ENCODE results near the gene SLC16A2. TPM values are rescaled to one million over a fixed set of nuclear protein-coding genes. Genes with fewer than 3 reads are reported as not detected.
A peak's percentile ranks its signal among the peaks of the same experiment; 100 is the strongest.
"Not testable (repeated sequence)": the region's sequence is repeated elsewhere in the genome, so short reads cannot be mapped to it uniquely, and the experiment has no call there.

SLC16A2 gene
- total RNA-seq, 1 donor from 2014 or later = 0.60 TPM

DNA sequence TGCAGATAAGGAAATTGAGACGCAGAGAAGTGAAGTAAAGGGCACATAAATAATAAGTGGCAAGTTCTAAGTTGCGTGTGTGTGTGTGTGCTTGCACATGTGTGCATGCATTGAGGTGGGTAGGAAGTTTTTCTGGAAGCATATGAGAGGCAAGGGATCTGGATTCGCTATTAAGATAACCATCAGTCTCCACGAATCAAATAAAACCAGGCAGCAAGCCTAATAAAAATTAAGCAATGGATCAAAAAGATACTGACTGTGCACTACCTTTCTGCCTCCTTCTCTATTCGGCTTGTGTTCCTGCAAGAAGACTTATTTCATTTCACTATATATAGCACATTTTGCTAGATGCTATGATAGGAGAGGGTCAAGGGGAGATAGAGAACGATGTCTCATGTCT, 23.8 kb downstream of the SLC16A2 start:
- no peak for DNase-seq (ENCODE audit: low read depth in 2 of 2)

DNA sequence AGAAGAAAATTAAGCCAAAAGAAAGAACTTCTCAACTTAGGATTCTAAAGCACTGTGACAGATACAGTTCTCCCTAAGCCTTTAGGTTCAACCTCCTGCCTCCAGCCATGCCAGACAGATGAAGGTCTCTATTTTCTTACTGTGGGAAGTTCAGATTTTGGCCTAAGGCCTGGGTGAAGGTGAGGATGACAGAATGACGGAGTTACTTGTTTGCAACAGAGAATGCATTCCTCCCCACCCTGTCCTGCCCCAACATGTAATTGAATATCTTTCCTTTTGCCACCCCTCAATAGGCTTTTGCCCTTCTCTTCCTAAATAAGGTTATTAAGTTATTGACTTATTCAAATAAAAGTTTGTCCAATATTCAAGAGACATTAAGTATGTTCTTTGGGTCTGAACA, 25.6 kb downstream of the SLC16A2 start:
- no peak for DNase-seq (ENCODE audit: low read depth in 2 of 2)

DNA sequence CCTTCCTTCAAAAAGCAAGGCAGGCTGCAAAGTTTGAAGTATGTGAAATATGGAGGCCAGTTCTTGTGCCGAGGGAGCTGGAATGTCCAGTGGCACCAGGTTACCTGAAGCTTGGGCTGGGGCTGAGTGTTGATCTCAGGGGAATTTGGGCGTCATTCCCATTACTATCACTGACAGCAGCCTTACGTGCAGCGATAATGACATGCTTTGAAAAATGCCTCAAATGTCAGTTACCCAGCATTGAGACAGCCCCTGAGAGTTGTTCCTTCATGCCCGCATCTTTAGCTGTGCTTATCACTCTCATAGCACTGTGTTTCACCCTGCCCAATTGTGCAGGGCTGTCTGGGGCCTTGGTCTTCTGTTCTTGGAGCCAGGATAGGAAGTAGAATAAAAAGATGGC, 27.4 kb downstream of the SLC16A2 start:
- no peak for DNase-seq (ENCODE audit: low read depth in 2 of 2)

DNA sequence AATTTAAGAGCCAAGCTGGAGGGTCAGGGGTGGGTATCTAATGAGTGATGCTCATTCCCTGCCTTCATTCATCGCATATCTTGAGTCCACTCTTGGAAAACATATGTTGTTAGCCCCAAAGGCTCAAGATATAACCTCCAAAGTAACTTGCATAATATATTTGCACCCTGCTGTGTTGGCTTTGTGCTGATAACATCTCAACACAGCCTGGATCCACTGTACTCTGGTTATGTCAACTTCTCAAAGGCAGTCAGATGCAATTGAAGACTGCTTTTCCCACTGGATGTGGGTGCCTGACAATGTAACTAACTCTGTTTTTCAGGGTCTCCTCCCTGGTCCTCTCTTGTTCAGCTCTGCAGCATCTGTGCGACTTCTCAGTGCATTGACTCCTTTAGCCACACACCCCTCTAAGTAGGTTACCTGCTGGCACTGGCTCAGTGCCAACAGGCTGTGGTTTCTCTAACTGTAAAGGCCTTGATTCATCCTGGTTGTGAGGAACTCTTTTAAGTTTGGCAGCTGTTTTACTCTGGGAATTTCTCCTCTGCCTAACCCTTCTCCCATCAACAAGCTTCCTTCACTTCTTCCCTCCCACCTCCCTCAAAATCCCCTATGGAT, 28.1 kb downstream of the SLC16A2 start:
- DNase-seq (ENCODE audit: low read depth in 2 of 2) = no peak

DNA sequence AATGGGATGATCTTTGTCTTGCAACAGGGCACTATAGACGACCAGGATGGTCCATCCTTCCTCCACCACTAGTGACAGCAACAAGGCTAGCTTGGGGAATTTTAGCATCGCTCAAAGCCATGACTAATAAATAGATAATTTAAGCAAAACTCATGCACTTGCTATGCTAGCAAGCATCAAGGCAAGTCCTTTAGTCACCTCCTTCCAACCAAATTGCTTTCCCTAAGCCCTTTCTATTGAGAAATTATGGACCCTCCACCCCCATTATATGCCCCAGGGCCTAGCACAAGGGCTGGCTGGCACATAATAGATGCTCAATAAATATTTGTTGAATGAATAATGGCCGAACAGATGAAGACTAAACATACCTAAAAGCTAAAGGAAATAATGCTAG, 28.6 kb downstream of the SLC16A2 start:
- DNase-seq (ENCODE audit: low read depth in 2 of 2) = no peak

DNA sequence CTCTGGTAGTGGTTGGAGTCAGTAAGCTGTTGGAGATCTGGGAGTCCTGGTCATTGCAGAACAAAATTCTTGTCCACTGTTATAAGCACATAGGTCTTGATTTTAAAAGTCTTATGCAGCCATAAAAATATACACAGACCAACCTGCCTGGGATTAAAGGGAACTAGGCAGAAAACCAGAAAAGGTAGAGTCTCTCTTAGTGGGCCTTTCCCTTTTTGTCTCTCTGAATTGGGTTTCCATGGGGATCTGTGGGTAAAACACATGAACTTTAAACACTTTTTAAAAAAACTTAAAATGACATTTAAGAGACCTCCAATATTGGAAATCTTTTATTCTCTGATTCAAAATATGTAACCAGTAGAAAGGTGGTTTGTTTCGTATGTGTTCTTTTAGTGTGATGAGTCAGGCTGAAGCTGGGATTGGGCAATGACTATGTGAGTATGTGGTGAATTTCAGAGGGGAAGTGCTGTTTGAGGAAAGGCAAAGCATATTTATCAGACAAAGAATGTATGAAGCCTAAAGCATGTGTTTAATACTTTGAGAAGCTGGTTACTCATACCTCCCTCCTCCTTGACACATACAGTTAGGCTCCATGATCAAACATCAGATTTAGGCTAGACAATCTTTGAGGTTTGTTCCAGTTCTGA, 29.6 kb downstream of the SLC16A2 start:
- peak in 1 of 2 donors; percentile 2 for DNase-seq (ENCODE audit: low read depth in 2 of 2)

DNA sequence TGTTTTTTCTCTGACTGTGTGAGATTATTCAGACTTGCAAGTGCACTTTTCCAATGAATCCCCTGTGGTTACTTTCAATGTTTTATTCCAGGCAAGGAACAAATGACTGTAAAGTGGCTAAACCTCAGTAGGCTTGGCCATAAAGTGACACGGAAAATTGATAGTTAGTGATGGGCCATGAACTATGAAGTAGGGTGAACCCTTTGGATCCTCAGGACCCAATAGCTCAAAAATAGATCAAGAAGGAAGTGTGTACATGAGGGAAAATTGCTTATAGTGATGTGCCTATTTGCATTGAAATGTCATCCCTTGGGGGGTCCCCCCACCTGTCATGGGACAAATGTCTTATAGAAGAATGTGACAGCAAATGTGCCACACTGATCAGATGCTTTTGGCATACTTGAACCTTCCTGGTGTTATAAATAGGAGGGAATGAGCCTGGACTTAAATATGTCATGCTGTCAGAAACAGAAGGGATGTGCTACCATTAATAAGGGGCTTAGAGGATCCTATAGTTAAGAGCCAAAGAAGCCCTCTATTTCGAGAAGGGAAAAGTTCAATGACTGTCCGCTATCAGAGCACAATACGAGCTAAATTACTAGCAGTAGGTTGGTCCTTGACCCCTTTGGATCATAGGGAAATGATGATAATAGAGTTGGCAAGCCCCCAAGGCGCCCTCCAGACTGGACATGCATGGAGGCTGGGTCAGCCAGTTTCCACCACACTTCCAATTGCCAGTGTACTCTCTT, 30.3 kb downstream of the SLC16A2 start:
- DNase-seq (ENCODE audit: low read depth in 2 of 2) = no peak

DNA sequence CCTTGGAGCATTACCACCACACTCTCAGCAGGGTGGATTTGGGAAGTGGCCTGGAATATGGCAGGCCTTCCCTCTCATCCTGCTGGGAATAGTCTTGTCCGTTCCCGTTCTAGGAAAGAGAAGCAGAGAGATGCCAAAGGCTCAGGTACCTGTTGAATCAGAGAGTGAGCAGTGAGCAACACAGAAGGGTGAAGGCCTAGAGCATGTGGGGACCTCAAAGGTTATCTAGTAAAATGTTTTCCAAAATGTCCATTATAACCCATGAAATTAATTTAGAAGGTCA, 30.8 kb downstream of the SLC16A2 start:
- no peak for DNase-seq (ENCODE audit: low read depth in 2 of 2)

DNA sequence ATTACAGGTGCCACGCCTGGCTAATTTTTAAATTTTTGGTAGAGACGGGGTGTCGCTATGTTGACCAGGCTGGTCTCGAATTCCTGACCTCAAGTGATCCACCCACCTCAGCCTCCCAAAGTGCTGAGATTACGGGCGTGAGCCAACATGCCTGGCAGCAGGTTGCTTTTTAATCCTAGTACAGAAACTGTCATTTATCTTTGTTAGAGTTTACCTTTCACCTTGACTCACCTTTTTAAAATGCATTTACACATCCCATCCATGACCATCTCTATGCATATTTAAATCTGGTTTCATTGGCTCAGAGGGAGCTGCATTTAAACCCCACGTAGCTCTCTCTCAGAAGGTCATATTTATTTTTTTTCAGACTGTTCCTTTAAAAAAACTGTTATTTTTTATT, 31.9 kb downstream of the SLC16A2 start:
- DNase-seq (ENCODE audit: low read depth in 2 of 2) = no peak

DNA sequence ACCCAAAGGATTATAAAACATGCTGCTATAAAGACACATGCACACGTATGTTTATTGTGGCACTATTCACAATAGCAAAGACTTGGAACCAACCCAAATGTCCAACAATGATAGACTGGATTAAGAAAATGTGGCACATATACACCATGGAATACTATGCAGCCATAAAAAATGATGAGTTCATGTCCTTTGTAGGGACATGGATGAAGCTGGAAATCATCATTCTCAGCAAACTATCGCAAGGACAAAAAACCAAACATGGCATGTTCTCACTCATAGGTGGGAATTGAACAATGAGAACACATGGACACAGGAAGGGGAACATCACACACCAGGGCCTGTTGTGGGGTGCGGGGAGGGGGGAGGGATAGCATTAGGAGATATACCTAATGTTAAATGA, 32.9 kb downstream of the SLC16A2 start:
- not testable (repeated sequence) for DNase-seq (ENCODE audit: low read depth in 2 of 2)

DNA sequence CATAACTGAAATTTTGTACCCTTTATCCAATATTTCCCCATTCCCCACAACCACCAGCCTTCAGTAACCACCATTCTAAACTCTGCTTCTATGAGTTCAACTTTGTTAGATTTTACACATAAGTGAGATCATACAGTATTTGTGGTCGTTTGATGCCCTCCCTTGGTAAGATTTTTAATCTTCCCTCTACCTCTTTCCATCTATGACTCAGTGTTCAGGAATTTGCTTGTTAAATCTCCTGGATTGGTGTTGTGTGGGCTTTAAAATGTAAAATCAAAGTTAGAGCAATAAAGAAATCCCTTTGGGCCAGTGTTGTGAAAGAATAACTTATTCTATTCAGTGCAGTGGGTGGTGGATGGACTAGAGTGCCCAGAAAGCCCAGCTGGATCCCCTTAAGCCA, 37.4 kb downstream of the SLC16A2 start:
- DNase-seq (ENCODE audit: low read depth in 2 of 2) = peak in 1 of 2 donors; percentile 5

DNA sequence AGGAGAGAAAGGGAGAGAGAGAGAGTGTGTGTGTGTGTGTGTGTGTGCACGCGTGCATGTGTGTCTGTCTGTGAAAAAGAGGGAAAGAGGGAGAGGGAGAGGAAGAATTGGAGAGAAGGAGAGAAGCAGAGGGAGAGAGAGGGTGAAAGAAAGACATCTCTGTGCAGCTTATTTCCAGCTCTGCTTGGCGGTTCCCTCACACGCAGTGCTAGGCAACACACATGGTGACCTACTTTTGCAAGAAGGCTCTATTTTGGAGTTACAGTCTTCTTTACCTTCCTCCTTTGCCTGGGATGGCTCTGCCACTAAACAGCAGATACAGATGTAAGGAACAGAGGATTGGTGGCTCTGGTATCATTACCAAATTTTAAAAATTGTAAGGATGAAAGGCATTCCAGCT, 40.1 kb downstream of the SLC16A2 start:
- DNase-seq (ENCODE audit: low read depth in 2 of 2) = no peak

DNA sequence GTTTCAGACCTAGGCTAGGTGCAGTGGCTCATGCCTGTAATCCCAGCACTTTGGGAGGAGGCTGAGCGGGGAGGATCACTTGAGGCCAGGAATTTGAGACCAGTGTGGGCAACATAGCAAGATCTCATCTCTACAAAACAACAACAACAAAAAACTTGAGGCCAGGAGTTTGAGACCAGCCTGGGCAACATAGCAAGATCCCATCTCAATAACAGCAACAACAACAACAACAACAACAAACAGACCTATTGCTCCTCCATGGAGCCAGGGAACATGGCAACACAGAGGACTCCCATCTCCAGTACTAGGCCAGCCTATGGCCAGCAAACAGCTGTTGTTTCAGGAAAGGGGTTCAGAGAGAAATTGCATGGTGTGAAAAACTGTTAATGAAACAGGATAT, 43.4 kb downstream of the SLC16A2 start:
- DNase-seq (ENCODE audit: low read depth in 2 of 2) = no peak

DNA sequence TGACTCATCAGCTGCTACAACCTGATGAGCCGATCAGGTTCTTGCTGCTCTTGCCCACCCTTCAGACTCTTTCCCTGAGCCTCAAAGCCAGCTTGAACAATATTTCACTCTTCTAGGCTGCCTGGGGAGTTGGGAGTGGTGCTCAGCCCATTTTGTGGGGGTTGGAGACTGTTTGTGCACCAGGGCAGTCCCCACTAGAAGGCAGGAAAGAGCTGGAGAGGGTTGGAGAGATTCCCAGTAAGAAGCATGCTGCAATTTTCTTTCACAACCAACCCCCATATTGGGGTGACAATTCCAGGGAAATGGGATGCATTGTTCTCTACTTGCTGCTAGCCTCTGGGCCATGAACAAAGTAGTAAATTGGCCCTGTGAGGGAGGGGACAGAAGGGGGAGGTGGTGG, 44.1 kb downstream of the SLC16A2 start:
- DNase-seq (ENCODE audit: low read depth in 2 of 2) = no peak

DNA sequence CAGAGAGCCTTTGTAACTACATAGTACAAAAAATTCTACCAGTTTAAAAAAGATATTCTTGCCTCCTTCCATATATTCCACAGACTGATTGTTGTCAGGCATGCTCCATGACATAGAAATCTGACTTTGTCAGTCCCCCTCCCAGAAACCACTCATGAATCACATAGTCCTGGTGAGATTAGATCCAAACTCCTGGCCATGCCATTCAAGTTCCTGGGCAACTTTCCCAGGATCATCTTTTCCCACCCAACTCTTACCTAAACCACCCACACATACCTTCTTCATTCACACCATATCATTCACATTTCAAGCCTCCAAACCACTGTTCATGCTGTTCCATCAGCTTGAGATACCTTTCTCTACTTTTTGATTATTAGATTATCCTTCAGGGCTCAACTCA, 46.4 kb downstream of the SLC16A2 start:
- DNase-seq (ENCODE audit: low read depth in 2 of 2) = no peak

DNA sequence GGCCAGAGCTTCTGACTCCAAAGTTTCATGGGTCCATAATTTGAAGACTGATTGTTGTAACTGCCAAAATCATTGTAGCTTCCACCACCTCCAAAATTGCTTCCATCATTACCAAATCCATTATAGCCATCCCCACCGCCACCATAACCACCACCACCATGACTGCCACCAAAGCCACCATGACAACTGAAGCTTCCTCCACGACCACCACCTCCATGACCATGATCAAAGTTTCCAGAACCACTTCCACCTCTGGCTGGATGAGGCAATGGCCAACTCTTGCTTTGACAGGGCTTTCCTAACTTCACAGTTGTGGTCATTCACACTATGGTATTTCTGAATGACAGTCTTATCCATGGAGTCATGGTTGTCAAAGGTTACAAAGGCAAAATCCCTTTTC, 51.8 kb downstream of the SLC16A2 start:
- DNase-seq (ENCODE audit: low read depth in 2 of 2) = not testable (repeated sequence)

DNA sequence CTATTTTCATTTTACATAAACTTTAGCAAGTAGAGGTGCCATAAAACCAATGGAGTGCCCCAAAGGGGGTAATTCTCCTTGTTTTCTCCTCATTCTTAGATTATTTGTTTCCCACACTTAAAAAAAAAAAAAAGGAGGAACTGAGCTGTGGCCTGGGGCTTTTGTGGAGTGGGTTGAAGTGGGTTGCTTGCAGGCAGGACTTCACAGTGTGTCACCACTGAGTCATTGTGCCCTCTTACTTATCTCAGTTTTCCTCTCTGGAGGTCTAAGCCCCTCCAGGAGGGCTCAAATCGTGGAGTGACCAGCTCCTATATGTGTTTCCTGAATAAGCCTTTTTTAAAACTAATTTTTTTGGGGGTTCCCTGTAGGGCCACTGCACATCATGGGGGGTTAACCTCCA, 69.0 kb downstream of the SLC16A2 start:
- DNase-seq (ENCODE audit: low read depth in 2 of 2) = no peak

DNA sequence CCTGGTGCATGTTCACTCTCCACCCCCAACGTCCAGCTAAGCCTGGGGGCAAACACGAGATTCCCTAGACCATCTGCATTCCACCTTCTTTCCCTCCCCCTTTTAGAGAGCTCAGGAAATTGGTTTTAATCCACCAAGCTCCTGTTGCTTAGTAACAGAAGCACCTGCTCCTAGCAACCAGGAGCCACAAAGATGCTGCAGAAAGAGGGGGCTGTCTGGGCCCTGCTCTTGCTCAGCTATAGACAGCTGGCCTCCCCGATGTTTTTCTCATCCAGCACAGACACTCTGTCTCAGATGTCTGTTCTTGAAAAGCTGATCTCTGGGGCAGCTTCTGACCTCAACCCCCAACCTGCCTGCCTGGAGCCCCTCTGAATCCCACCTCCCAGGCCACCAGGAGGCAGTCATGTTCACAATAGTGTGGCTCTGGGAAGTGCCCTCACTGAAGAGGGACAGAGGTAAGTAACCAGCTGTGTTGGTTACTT, 71.5 kb downstream of the SLC16A2 start:
- DNase-seq (ENCODE audit: low read depth in 2 of 2) = peak; percentile 1 to 8

DNA sequence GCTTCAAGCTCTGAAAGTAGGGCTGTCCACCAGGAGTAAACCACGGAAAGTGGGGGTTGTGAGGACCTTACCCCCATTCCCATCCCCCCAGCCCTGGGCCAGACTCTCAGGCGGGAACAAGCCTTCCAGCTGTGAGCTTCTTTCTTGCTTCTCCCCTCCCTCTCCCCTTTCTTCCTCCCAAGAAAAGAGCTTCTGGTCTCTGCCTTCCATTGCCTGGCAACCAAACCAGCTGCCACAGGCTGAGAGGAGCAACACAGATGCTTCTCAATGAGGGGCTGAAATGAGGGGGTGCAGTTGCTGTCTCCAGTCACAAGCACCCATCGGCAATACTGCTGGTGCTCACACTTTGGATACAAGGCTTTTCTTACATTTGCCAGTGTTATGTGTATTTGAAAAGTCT, 72.5 kb downstream of the SLC16A2 start:
- DNase-seq (ENCODE audit: low read depth in 2 of 2) = no peak

DNA sequence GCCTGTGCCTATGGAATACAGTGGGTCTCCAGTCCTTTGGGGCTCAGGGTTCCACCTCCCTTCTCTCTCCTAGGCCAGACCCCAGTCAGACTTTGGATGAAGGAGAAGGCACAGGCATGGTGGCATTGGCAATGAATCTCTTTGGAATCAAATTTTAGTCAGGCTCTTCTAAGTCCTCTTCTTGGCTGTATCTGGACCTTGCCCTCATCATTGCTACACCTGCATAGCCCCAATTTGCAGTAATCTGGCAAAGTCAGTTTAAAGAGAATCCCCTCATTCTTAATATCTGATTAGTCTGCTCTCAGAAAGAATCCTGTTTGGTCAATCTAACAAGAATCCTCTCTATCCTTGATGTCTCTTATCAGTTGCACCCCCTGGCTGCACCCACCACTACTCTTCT, 77.6 kb downstream of the SLC16A2 start:
- no peak for DNase-seq (ENCODE audit: low read depth in 2 of 2)

DNA sequence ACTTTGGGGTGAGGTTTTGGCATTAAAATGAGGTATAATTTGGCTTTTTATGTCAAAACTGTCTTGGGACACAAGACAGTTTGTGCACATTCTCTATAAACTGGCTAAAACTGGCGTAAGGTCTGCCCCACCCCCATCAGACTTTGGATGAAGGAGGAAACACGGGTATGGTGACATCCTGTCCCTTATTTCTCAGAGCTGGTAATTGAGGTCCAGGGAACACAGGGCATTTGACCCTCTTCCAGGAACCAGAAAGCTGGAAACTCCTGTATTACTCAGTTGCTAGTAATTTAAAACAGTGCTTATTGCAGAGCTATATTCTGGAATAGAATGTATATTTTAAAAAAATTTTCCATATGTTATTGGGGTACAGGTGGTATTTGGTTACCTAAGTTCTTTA, 78.8 kb downstream of the SLC16A2 start:
- no peak for DNase-seq (ENCODE audit: low read depth in 2 of 2)

DNA sequence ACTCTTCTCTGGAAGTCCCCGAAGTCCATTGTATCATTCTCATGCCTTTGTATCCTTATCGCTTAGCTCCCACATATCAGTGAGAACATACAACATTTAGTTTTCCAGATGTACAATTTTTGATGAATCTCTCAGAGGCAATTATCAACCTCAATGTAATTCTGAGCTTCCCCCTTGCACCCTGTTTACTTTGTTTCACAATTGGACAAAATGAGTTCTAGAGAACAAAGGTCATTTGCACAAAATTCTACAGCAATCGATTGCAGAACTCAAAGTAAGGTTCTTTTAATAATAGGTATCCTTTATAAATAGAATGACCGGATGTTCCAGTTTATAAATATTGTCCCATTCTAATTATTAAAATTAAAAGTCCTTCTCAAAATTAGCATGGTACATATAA, 79.3 kb downstream of the SLC16A2 start:
- no peak for DNase-seq (ENCODE audit: low read depth in 2 of 2)

DNA sequence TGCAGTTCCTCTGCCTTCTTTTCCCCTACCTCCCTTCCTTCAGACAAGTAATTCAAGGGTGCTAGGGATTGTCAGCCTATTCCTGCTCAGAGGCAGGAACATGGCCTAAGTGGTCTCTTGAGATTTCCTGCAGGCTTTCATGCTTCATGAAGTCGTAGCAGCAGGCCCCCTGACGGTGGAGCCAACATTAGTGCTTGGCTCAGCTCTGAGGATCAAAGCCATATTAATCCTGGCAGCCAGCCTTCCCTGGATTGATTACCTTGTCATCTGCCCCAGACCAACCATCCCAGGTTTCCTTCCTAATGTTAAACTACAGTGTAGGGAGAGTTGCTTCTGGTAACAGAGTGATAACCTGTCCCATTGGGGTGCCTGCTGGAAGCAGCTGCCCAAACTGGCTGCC, 84.1 kb downstream of the SLC16A2 start:
- DNase-seq (ENCODE audit: low read depth in 2 of 2) = no peak

Measured in lung microvascular endothelial cell (primary cell).